Measurements from ENCODE around the gene JAK1.

JAK1 gene

DNA sequence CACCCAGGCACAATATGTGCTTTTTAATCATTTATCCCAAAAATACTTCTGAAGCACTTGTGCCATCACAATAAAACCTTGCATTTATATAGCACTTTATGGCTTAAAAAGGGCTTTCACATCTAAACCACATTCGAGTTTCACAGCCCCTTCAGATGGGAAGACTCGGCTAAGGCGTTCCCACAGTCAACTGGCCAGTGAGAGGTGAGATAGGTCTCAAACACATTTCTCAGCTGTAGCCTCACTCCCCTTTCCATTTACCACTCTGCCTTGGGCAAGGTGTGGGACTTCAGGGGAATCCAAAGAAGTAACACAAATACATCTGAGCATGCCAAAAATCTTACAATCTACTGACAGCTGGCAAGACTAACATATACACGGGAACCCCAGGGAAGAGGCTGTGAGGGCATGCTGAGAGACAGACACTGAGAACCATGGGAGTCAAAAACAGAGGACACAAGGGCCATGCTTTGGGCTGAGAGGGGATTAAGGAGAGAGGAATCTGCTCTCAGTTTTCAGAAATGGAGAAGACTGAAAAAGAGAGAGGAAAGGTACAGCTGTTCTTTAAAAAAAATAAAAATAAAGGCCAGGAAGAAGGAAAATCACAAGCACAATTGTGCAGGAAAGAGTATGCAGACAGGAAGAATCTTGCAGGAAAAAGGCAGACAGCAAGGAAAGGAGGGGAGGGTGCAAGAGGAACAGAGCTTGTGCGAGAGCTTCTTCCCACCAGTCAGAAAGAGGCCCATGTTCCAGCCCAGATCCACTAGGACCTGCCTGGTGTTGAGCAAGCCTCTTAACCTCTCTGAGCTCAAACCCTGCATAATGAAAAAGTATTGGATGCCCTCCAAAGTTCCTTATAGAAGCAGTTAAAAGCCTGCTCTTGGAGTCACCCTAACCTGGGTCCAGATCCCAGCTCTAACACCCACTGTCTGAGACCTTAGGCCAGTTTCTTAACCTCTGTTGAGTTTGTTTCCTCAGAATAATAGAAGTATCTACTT is 73.5 kb downstream of the JAK1 start:
- DNase-seq (ENCODE audit: low read depth), result no peak

DNA sequence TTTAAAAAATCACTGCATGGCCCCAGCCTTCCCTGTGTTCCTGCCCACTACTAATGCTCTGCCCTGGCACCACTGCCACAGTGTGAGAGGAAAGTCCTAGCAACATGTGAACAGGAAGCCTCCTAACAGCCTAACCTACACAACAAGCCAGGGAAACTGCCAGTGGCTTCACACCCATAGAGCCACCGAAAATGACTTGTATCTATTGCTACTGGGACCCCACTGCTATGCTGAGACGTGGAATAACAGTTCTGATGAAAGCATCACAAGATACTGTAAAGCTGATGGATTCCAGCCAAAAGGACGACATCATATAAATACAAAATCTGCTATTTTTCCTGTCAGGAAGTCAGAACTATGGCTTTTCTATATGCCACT is 74.9 kb downstream of the JAK1 start:
- DNase-seq (ENCODE audit: low read depth), result no peak

DNA sequence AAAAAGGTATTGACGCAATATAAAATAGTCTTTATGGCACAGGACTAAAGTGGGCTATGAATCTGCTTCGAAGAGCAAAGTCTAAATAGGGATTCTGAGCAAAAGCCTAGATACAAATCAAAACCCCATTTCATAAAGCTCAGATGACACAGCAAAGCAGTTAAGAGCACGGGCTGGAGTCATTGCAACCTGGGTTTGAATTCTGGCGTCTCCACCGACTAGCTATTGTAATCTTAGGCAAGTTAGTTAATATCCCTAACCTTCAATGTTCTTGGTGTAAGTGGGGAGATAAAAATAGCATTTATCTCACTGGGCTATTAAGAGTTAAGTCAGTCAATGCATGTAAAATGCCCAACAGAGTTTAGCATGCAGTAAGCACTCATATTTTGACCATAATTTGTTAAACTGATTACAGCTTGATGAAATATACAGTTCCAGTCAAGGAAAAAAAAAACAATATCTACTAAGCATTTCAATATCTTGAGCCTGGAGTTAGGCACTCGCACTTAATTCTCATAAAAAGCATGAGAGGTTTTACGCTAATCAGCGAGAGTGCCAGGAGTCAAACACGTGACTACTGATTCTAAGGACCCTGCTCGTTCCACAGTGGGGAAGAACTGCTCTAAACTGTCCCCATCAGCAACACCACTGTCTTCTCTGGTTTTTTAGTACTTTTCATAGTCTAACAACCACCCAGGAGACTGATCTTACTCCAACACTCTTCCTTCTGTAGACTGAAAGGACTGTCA is 75.5 kb downstream of the JAK1 start:
- no peak for DNase-seq (ENCODE audit: low read depth)

DNA sequence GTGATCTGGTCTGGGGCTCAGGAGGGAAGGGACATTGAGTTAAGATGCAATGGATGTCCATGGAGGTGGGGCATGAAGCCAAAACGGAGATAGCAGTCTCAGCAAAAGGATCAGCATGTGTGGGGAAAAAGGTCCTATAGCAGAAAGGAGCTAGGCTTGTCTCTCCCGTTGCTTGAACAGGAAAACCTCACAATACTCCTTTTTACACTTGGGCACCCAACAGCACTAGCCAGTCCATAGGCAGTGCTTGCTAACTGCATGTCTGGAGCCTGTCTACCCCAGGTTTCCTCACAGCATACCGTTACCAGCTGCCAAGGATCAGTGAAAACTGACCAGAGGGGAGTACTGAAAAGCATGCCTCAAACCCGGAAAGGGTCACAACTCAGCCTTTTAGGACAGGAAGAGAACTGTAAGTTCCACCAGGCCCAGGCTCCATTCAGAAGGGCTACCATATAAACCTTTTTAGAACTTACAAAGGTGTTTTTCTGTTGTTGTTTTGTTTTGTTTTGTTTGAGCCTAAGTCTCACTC is 78.6 kb downstream of the JAK1 start:
- no peak for DNase-seq (ENCODE audit: low read depth)

DNA sequence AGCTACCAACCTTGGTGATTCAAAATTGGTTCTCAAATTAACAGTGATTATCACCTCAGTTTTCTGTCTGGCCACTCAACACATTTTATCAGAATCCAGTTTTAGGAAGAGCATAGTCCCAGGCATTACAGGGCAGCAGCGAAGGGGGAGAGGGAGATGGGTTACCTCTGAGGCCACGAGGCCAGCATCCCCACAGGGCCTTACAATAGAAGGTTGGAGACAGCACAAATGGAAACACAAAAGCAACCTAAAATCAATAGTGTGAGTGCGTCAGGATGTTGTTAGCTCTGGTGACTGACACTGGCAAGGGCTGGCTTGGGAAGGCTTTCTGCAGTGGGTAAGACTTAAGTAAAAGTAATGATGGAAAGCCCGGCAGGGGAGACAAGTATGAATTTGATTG is 79.5 kb downstream of the JAK1 start:
- DNase-seq (ENCODE audit: low read depth), result no peak

DNA sequence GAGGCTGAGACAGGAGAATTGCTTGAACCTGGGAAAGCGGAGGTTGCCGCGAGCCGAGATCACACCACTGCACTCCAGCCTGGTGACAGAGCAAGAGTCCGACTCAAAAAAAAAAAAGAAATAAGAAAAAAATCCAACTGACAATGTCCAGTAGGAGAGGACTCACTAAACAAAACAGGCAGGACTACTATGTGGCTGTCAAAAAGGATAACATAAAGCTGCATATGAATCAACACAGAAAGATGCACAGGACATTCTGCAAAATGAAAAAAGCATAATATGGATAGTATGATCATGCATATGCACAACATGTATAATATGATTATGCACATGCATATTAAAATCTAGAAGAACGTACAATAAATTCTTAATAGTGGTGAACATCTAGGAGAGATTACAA is 80.7 kb downstream of the JAK1 start:
- DNase-seq (ENCODE audit: low read depth), result no peak

DNA sequence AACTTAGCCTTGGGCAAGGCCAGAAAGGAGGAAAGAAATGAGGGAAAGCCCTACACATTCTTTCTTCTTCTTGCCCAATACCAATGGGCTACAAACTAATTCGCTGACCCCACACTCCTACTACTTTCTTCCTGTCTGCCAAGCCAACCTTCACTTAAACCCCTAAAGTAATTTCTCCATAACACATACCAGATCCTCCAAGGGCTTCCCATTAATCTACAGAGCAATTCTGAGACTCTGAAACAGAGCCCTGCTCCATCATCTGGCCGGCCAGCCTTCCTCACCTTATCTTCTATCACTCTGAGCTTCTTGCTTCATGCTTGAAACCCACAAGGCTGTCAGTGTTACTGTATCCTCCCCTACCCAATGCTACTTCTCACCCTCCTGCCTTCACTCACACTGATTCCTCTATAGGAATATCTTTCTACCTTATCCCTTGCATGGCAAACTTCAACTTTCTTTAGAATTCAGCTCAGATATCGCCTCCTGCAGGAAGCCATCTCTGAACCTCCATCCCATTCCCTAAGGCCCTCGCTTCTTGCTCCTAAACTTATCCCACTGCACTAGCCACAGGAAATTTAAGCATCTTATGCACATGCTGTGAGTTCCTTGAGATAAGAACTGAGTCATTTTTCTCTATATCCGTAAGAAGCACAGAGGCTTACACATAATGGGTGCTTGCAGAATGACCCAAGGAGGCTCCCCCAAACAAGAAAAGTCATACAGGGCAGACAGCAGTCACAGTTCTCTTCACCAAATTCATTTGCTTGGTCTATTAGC is 81.9 kb downstream of the JAK1 start:
- no peak for DNase-seq (ENCODE audit: low read depth)

DNA sequence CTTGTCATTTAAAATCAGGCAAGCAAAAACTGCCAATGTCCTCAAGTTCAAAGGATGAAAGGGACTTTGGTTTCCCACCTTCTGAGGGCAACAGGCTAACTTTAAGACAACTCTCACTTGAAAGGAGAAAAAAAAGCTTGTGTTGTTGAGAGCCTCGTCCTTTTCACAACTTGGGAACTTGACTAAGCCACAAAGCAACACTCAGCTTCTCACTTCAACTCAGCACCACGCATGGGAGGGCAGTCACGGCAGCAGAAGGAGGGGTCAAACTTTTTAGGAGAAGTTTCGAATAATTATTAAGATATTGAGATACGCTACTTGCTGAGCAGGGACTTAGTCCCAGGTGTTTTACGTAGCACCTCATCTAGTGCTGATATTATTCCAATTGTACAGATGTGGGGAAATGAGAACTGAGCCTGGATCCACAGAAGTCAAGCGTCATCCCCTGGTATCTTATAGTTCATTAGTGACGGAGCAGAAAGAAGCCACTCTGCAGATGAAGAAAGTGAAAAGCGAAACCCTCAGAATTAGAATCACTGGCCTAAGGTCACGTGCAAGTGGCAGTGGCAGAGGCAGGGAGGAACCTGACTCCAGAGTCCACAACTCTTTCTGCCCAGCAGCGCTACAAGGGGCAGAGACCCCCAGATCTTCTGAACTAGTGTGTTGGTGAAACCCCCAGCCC is 83.6 kb downstream of the JAK1 start:
- DNase-seq (ENCODE audit: low read depth), result no peak

DNA sequence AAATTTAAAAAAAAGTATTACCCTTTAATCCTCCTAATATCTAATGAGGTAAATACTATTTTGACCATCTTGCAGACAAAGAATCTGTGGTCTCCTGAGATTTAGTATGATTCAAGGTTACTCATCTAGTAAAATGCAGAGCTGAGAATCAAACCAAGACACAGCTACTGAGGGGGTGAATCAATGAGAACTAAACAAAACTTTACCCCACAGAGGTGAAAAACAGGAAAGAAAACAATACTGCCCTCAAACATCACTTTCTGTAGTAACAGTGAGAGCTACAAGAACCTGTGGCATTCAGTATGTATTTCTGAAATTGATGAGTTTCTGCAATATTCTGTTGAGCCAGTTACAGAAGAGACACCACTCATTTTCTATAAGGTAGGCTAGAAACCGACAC is 85.1 kb downstream of the JAK1 start:
- DNase-seq (ENCODE audit: low read depth), result no peak

DNA sequence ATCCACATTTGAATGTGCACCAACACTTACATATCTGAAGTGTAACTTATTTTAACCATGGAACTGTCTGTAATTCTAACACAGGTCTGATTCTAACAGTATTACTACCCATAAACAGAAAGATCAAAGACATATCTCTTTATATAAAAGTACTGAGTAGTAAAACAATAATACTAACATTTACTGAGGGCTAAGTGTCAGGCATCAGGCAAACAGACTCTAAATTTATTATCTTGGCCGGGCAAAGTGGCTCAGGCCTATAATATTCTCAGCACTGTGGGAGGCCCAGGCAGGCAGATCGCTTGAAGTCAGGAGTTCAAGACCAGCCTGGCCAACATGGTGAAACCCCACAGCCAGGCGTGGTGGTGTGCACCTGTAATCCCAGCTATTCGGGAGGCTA is 85.9 kb downstream of the JAK1 start:
- DNase-seq (ENCODE audit: low read depth), result no peak

DNA sequence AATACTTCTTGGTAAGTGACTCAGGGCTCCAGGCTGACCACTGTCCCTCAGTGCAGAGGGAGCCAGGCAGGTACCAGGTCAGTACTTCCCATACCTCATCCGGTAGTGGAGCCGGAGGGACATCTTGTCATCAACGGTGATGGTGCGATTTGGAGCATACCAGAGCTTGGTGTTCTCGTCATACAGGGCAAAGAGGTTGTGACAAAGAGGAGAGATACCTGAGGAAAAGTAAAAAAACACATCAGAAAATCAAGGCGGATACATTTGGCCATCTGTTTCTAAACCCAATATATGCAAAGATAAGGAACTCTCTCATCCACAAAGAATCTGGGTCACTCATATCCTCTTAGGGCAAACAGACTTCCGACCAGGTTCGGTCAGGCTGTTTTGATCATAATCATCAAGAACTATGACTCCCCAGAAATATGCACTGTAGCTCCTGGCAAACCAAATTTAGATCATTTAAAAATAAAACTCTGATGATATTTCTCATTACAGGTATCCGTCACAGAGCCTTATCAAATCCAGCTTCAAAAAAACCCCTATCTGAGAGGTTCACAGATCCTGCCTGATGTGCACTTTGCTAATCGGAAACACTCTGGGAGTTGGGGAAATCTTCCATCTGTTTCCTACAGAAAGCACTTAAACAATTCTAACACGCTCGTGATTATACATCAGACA is 87.3 kb downstream of the JAK1 start:
- no peak for DNase-seq (ENCODE audit: low read depth)

DNA sequence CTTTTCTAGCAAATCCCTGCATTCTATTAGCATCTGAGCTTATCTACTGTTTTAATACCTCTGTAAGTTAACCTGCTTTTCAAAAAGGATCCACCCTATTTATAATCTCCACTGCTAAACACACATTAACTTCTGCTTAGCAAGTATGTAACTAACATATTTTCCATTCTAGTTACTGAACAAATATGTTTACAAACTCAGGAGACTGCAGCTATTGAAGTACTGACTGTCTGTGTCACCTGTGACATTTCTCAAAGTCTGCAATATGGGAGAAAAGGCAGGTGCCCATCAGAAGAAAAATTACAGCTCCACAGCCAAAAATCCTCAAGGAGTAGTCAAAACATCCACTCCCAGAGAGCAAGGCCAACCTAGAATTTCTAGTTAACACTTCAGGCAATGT is 88.3 kb downstream of the JAK1 start:
- no peak for DNase-seq (ENCODE audit: low read depth)

DNA sequence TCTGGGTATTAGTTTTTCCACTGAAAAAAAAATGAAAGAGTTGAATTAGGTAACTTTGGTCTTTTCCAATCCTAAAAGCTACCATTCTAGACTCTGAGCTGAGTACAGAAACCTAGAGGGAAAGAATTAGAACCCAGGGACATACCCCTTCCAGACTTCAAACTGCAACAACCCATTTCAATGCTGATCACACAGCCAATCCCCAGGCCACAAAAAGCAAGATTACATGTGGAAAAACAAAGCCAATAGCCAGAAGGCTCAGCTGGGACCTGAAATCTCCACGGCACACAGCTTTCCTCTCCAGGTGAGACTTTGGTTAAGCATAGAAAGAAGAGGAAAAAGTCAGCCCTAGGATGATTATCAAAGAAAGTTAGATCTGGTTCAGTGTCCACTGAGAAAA is 88.8 kb downstream of the JAK1 start:
- no peak for DNase-seq (ENCODE audit: low read depth)

DNA sequence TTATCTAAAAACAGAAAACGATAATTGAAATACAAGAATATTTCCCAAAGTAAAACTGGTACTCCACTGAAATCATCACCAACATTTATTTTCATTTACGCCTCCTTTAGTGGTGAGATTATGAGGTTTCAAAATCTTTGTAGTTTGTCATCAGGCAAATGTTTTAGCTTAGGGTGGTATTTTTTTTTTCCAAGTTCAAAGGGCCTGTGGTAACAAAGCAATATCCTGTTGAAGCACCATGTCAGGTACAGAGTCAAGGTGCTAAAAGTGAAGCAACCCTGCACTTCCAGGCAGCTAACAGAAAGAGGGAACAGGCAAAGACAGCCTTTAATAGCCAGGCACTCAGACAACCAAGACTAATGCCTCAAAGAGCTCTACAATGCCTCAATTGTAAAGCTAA is 89.2 kb downstream of the JAK1 start:
- DNase-seq (ENCODE audit: low read depth), result no peak

DNA sequence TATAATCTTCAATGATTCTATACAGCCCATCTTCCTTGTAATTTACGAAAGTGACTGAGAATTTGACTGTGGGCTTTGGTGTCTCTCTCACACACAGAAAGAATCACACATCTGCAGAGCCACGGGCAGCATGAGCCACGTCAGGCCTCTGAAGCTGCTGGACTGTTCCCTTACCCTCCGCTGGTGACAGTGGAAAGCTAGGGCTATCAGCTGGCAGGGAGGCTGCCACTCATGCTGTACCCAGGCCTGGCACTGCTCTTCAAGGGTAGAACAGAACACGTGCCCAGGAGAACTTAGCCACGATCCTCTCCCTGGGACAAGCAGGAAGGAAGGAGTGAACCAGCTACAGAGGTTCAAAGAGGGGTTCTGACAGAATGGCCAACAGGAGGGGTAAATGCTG is 90.7 kb downstream of the JAK1 start:
- no peak for DNase-seq (ENCODE audit: low read depth)

DNA sequence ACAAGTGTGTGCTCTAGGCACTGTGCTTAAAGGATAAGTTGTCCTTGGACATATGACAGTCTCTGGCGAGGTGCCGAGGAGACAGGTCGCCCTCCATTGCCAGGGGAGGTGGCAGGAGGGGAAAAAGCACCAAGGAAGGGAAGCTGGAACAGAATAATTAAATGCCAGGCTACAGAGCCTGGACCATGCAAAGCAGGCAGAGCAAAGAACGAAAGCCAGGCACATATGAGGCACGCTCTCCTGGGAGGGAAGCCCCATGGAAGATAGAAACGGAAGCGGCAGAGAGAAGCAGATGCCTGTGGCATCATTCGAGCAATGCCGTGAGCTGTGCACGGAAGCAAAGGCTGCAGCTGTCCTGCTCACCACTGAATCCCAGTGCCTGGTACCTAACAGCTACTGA is 91.2 kb downstream of the JAK1 start:
- no peak for DNase-seq (ENCODE audit: low read depth)

DNA sequence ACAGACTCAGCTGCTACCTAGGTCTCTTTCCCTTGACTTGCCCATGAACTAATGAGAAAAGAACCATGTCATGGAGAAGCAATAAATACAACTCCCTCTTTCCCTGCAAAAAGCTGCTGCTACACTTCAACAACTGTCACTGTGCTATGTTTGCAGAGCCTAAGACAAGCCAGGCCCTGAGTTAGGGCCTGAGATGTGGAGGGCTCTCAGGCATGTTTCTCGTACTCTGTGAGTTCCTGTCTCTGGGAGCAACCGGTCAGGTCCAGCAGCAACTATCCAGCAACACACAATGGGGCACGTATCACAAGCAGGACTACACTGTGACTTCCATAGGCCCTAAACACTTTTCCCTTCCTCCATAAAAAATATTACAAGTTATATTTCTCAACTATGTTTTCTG is 91.7 kb downstream of the JAK1 start:
- DNase-seq (ENCODE audit: low read depth), result no peak

DNA sequence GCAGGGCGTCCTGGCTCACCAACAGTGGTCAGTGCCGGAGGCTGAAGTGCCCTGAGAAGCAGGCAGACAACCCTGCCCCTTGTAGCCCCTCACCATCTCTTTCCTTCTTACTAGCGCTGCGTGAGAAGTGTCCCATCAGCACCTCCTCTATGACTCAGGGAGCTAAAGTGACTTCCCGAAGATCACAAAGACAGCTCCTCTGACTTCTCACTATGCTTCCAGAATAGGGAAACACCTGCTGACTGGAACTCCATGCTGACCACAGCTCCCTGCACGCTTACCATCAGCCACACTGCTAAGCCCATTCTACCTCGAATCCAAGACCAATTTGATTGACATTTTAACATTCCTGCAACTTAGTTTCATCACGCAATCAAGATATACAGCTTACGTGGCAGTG is 92.8 kb downstream of the JAK1 start:
- no peak for DNase-seq (ENCODE audit: low read depth)

DNA sequence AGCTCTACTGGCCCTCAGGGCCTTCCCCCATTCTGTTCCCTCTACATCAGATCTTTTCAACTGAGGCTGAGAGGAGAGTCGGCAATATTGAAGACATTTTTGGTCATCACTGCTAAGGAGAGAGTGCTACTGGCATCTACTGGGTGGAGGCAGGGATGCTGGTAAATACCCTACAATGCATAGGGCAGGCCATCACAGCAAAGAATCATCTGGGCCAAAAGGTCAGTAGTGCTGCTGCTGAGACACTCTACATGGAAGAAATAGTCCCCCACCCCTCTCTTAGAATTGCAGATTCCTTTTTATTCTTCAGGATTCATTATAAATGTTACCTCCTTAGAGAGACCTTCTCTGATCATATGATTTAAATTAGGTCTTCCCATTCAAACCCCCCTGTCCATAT is 94.3 kb downstream of the JAK1 start:
- no peak for DNase-seq (ENCODE audit: low read depth)

DNA sequence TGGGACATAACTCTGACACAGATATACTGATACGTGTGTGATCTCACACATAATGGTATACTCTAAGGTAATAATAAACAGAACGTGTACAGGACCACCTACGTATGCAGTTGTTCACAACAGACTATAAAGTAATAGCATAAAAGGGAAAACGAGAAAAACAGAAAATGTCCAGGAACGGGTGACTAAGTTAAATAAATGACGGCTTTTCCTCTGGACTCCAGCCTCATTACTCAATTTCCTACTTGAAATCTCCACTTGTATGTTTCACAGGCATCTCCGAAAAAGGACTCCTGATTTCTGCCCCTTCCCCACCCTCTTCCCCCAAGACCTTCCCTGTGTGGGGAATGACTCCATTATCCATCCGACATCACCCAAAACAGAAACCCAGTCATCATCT is 95.1 kb downstream of the JAK1 start:
- no peak for DNase-seq (ENCODE audit: low read depth)

DNA sequence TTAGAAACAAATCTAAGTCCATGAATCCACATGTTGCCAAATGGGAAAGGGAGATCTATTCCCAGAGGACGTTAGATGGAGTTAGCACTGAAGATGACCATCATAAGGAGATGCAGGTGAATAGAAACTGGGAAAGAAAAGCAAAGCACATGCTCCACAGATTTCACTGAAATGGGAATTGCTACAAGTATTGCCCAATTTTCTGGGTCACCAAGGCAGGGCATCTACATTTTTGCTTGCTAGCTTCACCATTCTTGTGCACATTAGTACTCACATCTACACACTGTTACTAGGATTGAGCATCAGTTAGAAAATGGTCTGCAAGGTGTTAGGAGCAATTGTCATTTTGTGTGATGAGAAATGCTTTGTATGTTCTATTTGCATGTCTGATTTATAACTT is 99.1 kb downstream of the JAK1 start:
- DNase-seq (ENCODE audit: low read depth), result no peak

Measured in activated T-helper 9 cell treated with anti-CD3 and anti-CD28 coated beads, Interleukin-2, amount 50 U/mL, for 16 hours (primary cell).